ENCODE measurements around the gene CHP1. TPM values are rescaled to one million over a fixed set of nuclear protein-coding genes. Genes with fewer than 3 reads are reported as not detected.
"Not testable (repeated sequence)": the region's sequence is repeated elsewhere in the genome, so short reads cannot be mapped to it uniquely, and the experiment has no call there.

CHP1 gene
- total and polyA plus RNA-seq, 8 donors: 23.2 to 79.1 (median 66.3) TPM

- no peaks in the 10 kb centered on the region for H3K27me3 ChIP-seq
- H3K4me1 ChIP-seq: no peaks in the 10 kb centered on the region
- H3K36me3 ChIP-seq: peaks cover 0 to 15% (median 3%) of the 10 kb centered on the region in 3 donors
- TF ChIP-seq, protein P1, sequence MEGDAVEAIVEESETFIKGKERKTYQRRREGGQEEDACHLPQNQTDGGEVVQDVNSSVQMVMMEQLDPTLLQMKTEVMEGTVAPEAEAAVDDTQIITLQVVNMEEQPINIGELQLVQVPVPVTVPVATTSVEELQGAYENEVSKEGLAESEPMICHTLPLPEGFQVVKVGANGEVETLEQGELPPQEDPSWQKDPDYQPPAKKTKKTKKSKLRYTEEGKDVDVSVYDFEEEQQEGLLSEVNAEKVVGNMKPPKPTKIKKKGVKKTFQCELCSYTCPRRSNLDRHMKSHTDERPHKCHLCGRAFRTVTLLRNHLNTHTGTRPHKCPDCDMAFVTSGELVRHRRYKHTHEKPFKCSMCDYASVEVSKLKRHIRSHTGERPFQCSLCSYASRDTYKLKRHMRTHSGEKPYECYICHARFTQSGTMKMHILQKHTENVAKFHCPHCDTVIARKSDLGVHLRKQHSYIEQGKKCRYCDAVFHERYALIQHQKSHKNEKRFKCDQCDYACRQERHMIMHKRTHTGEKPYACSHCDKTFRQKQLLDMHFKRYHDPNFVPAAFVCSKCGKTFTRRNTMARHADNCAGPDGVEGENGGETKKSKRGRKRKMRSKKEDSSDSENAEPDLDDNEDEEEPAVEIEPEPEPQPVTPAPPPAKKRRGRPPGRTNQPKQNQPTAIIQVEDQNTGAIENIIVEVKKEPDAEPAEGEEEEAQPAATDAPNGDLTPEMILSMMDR (IDR thresholded peaks at IDR 0.05): no peak
- FAIRE-seq (no peak), ATAC-seq (no peak), DNase-seq (no peak)
- no peak overlapping the region for H3K4me3 ChIP-seq
- no peaks in the 10 kb centered on the region for H3K9me3 ChIP-seq
- intact Hi-C loops (cut with DNase I): no loop called here
- no peak overlapping the region for H3K27ac ChIP-seq
These were observed 45.8 kb downstream of the CHP1 start for GRCh38 chr15:41276831-41277230.

DNA sequence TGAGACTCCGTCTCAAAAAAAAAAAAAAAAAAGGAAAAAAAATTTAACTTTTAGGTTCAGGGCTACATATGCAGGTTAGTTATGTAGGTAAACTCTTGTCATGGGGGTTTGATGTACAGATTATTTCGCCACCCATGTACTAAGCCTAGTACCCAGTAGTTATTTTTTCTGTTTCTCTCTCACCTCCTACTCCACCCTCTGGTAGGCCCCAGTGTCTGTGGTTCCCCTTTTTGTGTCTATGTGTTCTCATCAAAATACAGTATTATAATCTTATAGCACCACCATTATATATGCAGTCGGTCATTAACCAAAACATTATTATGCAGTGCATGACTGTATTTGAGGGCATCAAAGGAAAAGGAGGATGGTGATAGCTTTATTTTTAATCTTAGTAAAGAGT lies 47.3 kb downstream of the CHP1 start:
- Histone ChIP-seq H3K4me3 (no peak overlapping the region), H3K27ac (no peak overlapping the region), H3K27me3 (no peaks in the 10 kb centered on the region), H3K4me1 (peaks cover 0 to 3% (median 0%) of the 10 kb centered on the region in 3 donors), H3K9me3 (no peaks in the 10 kb centered on the region), H3K36me3 (peaks cover 0 to 15% (median under 1%) of the 10 kb centered on the region in 3 donors)
- WGBS, 2 donors: 91 to 94% methylated on average over 3 of the region's 3 CpGs
- intact Hi-C loops (cut with DNase I): no loop called here
- FAIRE-seq (no peak), DNase-seq (no peak), ATAC-seq (no peak)
- TF ChIP-seq, protein P1 (IDR thresholded peaks at IDR 0.05): no peak

DNA sequence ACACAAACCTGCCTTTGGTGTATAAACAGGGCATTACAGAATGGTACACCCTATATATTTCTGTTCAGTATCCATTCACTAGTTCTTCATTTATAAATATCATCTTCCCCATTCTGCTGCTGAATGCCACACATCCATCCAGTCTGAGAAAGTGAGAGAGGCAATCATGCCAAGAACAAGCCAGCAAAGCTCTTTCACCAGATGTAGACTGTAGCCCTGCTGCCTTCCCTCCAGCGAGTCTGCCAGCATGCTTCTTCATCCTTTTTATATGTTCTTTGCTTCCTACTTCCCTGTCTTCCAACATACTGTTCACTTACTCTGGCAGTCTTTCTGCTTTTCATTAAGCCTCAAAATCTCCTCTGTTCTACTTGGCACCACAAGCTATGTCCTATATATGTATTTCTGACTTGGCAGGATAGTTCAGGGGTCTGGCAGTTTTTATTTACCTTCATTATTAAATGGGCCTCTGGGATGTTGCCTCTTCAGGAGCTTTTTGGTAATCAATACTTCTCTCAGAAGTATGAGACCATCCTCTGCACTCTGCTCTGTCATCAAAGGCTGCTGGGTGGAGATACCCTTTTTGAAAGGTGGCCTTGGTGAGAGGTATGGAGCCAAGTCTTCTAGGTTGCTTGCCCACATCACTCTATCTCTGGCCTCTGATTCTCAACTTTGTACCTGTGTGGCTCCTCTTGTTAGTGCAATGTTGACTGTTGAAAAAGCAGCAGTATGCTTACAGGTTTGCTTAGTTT lies 48.6 kb downstream of the CHP1 start:
- ATAC-seq: no peak
- Histone ChIP-seq H3K27ac (no peak overlapping the region), H3K36me3 (peaks cover 0 to 9% (median 0%) of the 10 kb centered on the region in 3 donors), H3K9me3 (no peaks in the 10 kb centered on the region), H3K27me3 (no peaks in the 10 kb centered on the region), H3K4me3 (no peak overlapping the region), H3K4me1 (peaks cover 0 to 5% (median 0%) of the 10 kb centered on the region in 3 donors)
- 83 to 92% methylated on average over 1 of the region's 1 CpG for WGBS, 2 donors
- no peak for FAIRE-seq
- DNase-seq: peak in 1 of 6 donors; percentile 2
- TF ChIP-seq, protein P1 (IDR thresholded peaks at IDR 0.05): no peak
- intact Hi-C loops (cut with DNase I): no loop called here

- H3K9me3 ChIP-seq: no peaks in the 10 kb centered on the region
- peaks cover 0 to 16% (median under 1%) of the 10 kb centered on the region in 3 donors for H3K36me3 ChIP-seq
- DNase-seq (peak in 1 of 6 donors; percentile 2), ATAC-seq (no peak), FAIRE-seq (no peak)
- no peaks in the 10 kb centered on the region for H3K27me3 ChIP-seq
- no peak overlapping the region for H3K27ac ChIP-seq
- H3K4me3 ChIP-seq: no peak overlapping the region
- peaks cover 0 to 5% (median 3%) of the 10 kb centered on the region in 3 donors for H3K4me1 ChIP-seq
- TF ChIP-seq, protein P1 (IDR thresholded peaks at IDR 0.05): no peak
- 93 to 100% methylated on average over 1 of the region's 1 CpG for WGBS, 2 donors
- intact Hi-C loops (cut with DNase I): no loop called here
These were observed 50.2 kb downstream of the CHP1 start for GRCh38 chr15:41281236-41281635.

DNA sequence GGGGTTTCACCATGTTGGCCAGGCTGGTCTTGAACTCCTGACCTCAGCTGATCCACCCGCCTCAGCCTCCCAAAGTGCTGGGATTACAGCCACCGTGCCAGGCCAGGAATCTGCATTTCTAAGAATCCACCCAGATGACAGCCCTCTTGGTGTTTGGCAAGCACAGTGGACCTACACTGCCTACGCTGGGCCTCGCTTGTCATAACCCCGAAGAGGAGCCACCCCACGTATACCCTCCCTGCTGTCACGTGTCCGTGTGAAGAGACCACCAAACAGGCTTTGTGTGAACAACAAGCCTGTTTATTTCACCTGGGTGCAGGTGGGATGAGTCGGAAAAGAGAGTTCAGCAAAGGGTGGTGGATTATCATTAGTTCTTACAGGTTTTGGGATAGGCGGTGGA lies 51.4 kb downstream of the CHP1 start:
- H3K27me3 ChIP-seq; H3K27ac ChIP-seq; FAIRE-seq; H3K4me1 ChIP-seq; intact Hi-C loops (cut with DNase I); H3K4me3 ChIP-seq; H3K9me3 ChIP-seq; ATAC-seq: not testable (repeated sequence)
- peak in 1 of 6 donors; percentile 15 for DNase-seq
- peaks cover 3 to 28% (median 12%) of the 10 kb centered on the region in 3 donors for H3K36me3 ChIP-seq
- 93 to 95% methylated on average over 10 of the region's 10 CpGs for whole genome bisulfite sequencing, 2 donors

DNA sequence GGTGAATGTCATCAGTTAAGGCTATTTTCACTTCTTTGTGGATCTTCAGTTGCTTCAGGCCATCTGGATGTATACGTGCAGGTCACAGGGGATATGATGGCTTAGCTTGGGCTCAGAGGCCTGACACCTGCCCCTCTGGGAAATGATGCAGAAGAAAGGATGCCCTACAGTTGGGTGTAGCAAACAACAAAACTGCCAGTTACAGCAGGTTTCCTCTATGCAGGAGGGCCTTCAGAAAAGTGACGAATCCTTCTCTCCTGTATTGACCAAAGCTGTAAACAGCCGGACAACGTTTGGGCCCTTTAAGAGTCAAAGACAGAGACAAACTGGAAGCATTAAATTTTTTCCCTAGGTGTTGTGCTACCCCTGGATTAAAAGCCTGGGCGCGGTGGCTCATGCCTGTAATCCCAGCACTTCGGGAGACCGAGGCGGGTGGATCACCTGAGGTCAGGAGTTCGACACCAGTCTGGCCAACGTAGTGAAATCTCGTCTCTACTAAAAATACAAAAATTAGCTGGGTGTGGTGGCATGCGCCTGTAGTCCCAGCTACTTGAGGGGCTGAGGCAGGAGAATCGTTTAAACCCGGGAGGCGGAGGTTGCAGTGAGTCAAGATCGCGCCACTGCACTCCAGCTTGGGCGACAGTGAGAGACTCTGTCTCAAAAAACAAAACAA lies 52.0 kb downstream of the CHP1 start:
- 35% methylated on average over 19 of the region's 19 CpGs for WGBS, 2 donors
- H3K4me1 ChIP-seq; intact Hi-C loops (cut with DNase I); ATAC-seq; H3K9me3 ChIP-seq; FAIRE-seq; H3K27me3 ChIP-seq: not testable (repeated sequence)
- H3K36me3 ChIP-seq: peaks cover 4 to 31% (median 17%) of the 10 kb centered on the region in 3 donors
- peak overlapping the region; percentile 88 to 96 (median 92) for H3K27ac ChIP-seq
- DNase-seq: peak in 1 of 6 donors; percentile 58
- peak overlapping the region; percentile 92 to 95 (median 95) for H3K4me3 ChIP-seq

Data from pancreas (tissue), 10 donors.